Measurements from ENCODE around the gene ALG14. TPM values are rescaled to one million over a fixed set of nuclear protein-coding genes. Genes with fewer than 3 reads are reported as not detected.

ALG14 gene
- total RNA-seq, 2 experiments from 2014 or later, result 0.08 to 0.52 TPM

GRCh38 chr1:94992863-94993563 lies 79.7 kb downstream of the ALG14 start:
- ATAC-seq (ENCODE audit: poor library complexity) (no peak), DNase-seq (no peak)
- POLR2A ChIA-PET, result no interaction called here
- TF ChIP-seq CTCF (IDR thresholded peaks at IDR 0.05), result no peak
- Histone ChIP-seq H3K9me3 (ENCODE audit: control insufficient read depth in 1 of 2, insufficient read depth in 1 of 2, low read length in 2 of 2) (no peaks in the 10 kb centered on the region), H3K4me3 (ENCODE audit: low read length) (no peak overlapping the region), H3K27me3 (ENCODE audit: control insufficient read depth in 1 of 2, insufficient read depth in 2 of 2, low read length in 2 of 2) (no peaks in the 10 kb centered on the region), H3K27ac (ENCODE audit: low read depth in 1 of 2, low read length in 2 of 2) (no peak overlapping the region), H3K4me1 (ENCODE audit: insufficient read depth, low read length) (no peaks in the 10 kb centered on the region), H3K36me3 (ENCODE audit: insufficient read depth, low read length) (no peaks in the 10 kb centered on the region)
- CTCF ChIA-PET, result no interaction called here
- H3K27me3 Mint-ChIP-seq, result no peaks in the 10 kb centered on the region
- intact Hi-C loops (cut with DNase I, micrococcal nuclease), result no loop called here
- H3K4me1 Mint-ChIP-seq (ENCODE audit: low read depth), result peaks cover 15% of the 10 kb centered on the region
- H3K9me3 Mint-ChIP-seq, result no peaks in the 10 kb centered on the region
- no peaks in the 10 kb centered on the region for H3K36me3 Mint-ChIP-seq (ENCODE audit: low read depth)
- H3K27ac Mint-ChIP-seq, result no peak overlapping the region
- no peak overlapping the region for H3K4me3 Mint-ChIP-seq

- H3K4me3 Mint-ChIP-seq, result no peak overlapping the region
- DNase-seq (no peak), ATAC-seq (ENCODE audit: poor library complexity) (no peak)
- Histone ChIP-seq H3K36me3 (ENCODE audit: insufficient read depth, low read length) (no peaks in the 10 kb centered on the region), H3K9me3 (ENCODE audit: control insufficient read depth in 1 of 2, insufficient read depth in 1 of 2, low read length in 2 of 2) (no peaks in the 10 kb centered on the region), H3K27ac (ENCODE audit: low read depth in 1 of 2, low read length in 2 of 2) (no peak overlapping the region), H3K27me3 (ENCODE audit: control insufficient read depth in 1 of 2, insufficient read depth in 2 of 2, low read length in 2 of 2) (no peaks in the 10 kb centered on the region), H3K4me3 (ENCODE audit: low read length) (no peak overlapping the region), H3K4me1 (ENCODE audit: insufficient read depth, low read length) (no peaks in the 10 kb centered on the region)
- no peaks in the 10 kb centered on the region for H3K9me3 Mint-ChIP-seq
- ChIA-PET CTCF (no interaction called here), POLR2A (no interaction called here)
- intact Hi-C loops (cut with DNase I, micrococcal nuclease), result no loop called here
- no peaks in the 10 kb centered on the region for H3K36me3 Mint-ChIP-seq (ENCODE audit: low read depth)
- no peak for TF ChIP-seq CTCF (IDR thresholded peaks at IDR 0.05)
- peaks cover 15% of the 10 kb centered on the region for H3K4me1 Mint-ChIP-seq (ENCODE audit: low read depth)
- H3K27ac Mint-ChIP-seq, result no peak overlapping the region
- H3K27me3 Mint-ChIP-seq, result no peaks in the 10 kb centered on the region
Observed at GRCh38 chr1:94992161-94992560, 80.6 kb downstream of the ALG14 start.

GRCh38 chr1:94989911-94990473 lies 82.8 kb downstream of the ALG14 start:
- H3K4me3 Mint-ChIP-seq, result no peak overlapping the region
- H3K4me3 ChIP-seq (ENCODE audit: low read length), result no peak overlapping the region
- no peaks in the 10 kb centered on the region for H3K4me1 ChIP-seq (ENCODE audit: insufficient read depth, low read length)
- H3K27me3 ChIP-seq (ENCODE audit: control insufficient read depth in 1 of 2, insufficient read depth in 2 of 2, low read length in 2 of 2), result no peaks in the 10 kb centered on the region
- CTCF ChIA-PET, result no interaction called here
- peaks cover 12% of the 10 kb centered on the region for H3K4me1 Mint-ChIP-seq (ENCODE audit: low read depth)
- no peaks in the 10 kb centered on the region for H3K9me3 Mint-ChIP-seq
- POLR2A ChIA-PET, result no interaction called here
- H3K9me3 ChIP-seq (ENCODE audit: control insufficient read depth in 1 of 2, insufficient read depth in 1 of 2, low read length in 2 of 2), result no peaks in the 10 kb centered on the region
- no peak overlapping the region for H3K27ac Mint-ChIP-seq
- H3K36me3 Mint-ChIP-seq (ENCODE audit: low read depth), result no peaks in the 10 kb centered on the region
- no peaks in the 10 kb centered on the region for H3K27me3 Mint-ChIP-seq
- no peak for ATAC-seq (ENCODE audit: poor library complexity)
- intact Hi-C loops (cut with DNase I, micrococcal nuclease), result no loop called here
- DNase-seq, result no peak
- no peaks in the 10 kb centered on the region for H3K36me3 ChIP-seq (ENCODE audit: insufficient read depth, low read length)
- no peak for TF ChIP-seq CTCF (IDR thresholded peaks at IDR 0.05)
- no peak overlapping the region for H3K27ac ChIP-seq (ENCODE audit: low read depth in 1 of 2, low read length in 2 of 2)
